Measurements from ENCODE around the gene SMIM35. TPM values are rescaled to one million over a fixed set of nuclear protein-coding genes. Genes with fewer than 3 reads are reported as not detected.

The SMIM35 gene
- total RNA-seq, 3 donors from 2014 or later (not counting 1 experiment from before 2014, with no cell fraction given), result 0.30 to 0.68 (median 0.33) TPM

DNA sequence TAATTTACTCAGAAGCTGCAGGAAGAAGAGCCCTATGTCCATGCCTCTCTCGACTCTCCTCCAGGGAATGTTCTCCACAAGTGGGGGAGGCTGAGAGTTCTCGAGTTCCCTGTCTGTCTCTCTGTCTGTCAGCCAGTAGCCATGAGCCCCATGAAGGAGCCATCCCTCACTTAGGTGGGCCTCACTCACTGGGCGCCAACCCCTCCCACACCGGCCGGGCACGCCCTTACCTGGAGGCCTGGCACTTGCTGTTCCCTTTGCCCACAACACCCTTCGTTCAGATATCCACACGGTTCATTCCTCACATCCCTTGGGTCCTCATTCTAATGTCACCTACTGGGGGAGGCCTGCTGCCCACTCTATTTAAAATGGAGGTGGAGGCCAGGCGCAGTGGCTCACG lies 114.7 kb downstream of the SMIM35 start:
- H3K4me3 Mint-ChIP-seq, result no peak overlapping the region
- DNase-seq, result no peak
- H3K27me3 Mint-ChIP-seq (ENCODE audit: low read depth in 2 of 2), result no peaks in the 10 kb centered on the region
- H3K36me3 ChIP-seq (ENCODE audit: control insufficient read depth, insufficient read depth, low read length), result no peaks in the 10 kb centered on the region
- no peaks in the 10 kb centered on the region for H3K9me3 Mint-ChIP-seq
- no peak overlapping the region for H3K4me3 ChIP-seq (ENCODE audit: low read length)
- H3K27ac ChIP-seq (ENCODE audit: low read length), result no peak overlapping the region
- no peak for ATAC-seq
- intact Hi-C loops (cut with micrococcal nuclease), result no loop called here
- peaks cover 78% of the 10 kb centered on the region for H3K4me1 ChIP-seq (ENCODE audit: control insufficient read depth, insufficient read depth, low read length)
- no peaks in the 10 kb centered on the region for H3K36me3 Mint-ChIP-seq
- H3K9me3 ChIP-seq (ENCODE audit: control insufficient read depth, insufficient read depth, low read length), result no peaks in the 10 kb centered on the region
- H3K27ac Mint-ChIP-seq, result no peak overlapping the region
- H3K4me1 Mint-ChIP-seq, result peaks cover 57 to 65% of the 10 kb centered on the region in 2 donors
- whole genome bisulfite sequencing (ENCODE audit: insufficient coverage), result 97% methylated on average over 10 of the region's 10 CpGs
- no peaks in the 10 kb centered on the region for H3K27me3 ChIP-seq (ENCODE audit: control insufficient read depth, insufficient read depth, low read length)
- no peak for TF ChIP-seq CTCF (IDR thresholded peaks at IDR 0.05)

DNA sequence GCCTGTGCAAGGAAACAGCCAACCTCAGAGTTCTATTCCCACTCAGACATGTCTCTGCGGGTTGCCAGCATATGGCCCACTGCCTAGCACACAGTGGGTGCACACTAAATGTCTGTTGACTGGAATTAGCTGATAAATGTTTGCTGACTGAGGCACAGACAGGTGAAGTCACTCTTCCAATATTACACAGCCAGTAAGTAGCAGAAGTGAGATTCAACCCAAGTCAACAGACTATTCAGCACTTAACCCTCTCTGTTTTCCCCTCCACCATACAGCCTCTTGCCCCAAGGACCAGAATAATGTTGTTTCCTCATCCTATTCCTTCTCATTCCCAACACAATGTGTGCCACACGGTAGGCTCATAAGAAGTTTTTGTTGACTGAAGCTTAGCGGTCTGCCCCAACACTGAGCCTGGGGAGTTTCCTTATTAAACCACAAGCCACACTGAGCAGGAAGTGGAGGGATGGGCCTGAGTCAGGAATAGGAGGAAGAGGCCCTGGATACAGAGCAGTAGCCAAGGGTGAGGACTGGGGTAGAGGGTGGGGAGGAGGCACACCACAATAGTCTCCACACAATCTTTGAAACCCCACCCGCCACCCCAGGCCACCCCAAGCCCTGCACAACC lies 116.3 kb downstream of the SMIM35 start:
- peaks cover 66% of the 10 kb centered on the region for H3K4me1 ChIP-seq (ENCODE audit: control insufficient read depth, insufficient read depth, low read length)
- 33% methylated on average over 4 of the region's 4 CpGs for WGBS (ENCODE audit: insufficient coverage)
- no peaks in the 10 kb centered on the region for H3K27me3 ChIP-seq (ENCODE audit: control insufficient read depth, insufficient read depth, low read length)
- H3K27ac ChIP-seq (ENCODE audit: low read length), result peak overlapping the region; percentile 38
- H3K36me3 ChIP-seq (ENCODE audit: control insufficient read depth, insufficient read depth, low read length), result no peaks in the 10 kb centered on the region
- no peaks in the 10 kb centered on the region for H3K27me3 Mint-ChIP-seq (ENCODE audit: low read depth in 2 of 2)
- peak overlapping the region; percentile 85 for H3K27ac Mint-ChIP-seq
- no peak for TF ChIP-seq CTCF (IDR thresholded peaks at IDR 0.05)
- intact Hi-C loops (cut with micrococcal nuclease), result no loop called here
- DNase-seq, result peak in 1 of 2 donors; percentile 72
- peaks cover 55 to 62% of the 10 kb centered on the region in 2 donors for H3K4me1 Mint-ChIP-seq
- H3K4me3 Mint-ChIP-seq, result peak overlapping the region; percentile 70
- H3K9me3 Mint-ChIP-seq, result no peaks in the 10 kb centered on the region
- H3K4me3 ChIP-seq (ENCODE audit: low read length), result no peak overlapping the region
- H3K36me3 Mint-ChIP-seq, result no peaks in the 10 kb centered on the region
- H3K9me3 ChIP-seq (ENCODE audit: control insufficient read depth, insufficient read depth, low read length), result no peaks in the 10 kb centered on the region
- ATAC-seq, result peak; percentile 40 to 51 (median 41)

GRCh38 chr11:117969160-117969991 lies 117.4 kb downstream of the SMIM35 start:
- peaks cover 51 to 57% of the 10 kb centered on the region in 2 donors for H3K4me1 Mint-ChIP-seq
- H3K27ac Mint-ChIP-seq, result peak overlapping the region; percentile 85
- H3K9me3 Mint-ChIP-seq, result no peaks in the 10 kb centered on the region
- Histone ChIP-seq H3K4me3 (ENCODE audit: low read length) (no peak overlapping the region), H3K27ac (ENCODE audit: low read length) (peak overlapping the region; percentile 38), H3K9me3 (ENCODE audit: control insufficient read depth, insufficient read depth, low read length) (no peaks in the 10 kb centered on the region), H3K4me1 (ENCODE audit: control insufficient read depth, insufficient read depth, low read length) (peaks cover 57% of the 10 kb centered on the region), H3K27me3 (ENCODE audit: control insufficient read depth, insufficient read depth, low read length) (no peaks in the 10 kb centered on the region), H3K36me3 (ENCODE audit: control insufficient read depth, insufficient read depth, low read length) (no peaks in the 10 kb centered on the region)
- H3K36me3 Mint-ChIP-seq, result no peaks in the 10 kb centered on the region
- no peaks in the 10 kb centered on the region for H3K27me3 Mint-ChIP-seq (ENCODE audit: low read depth in 2 of 2)
- peak in 1 of 2 donors; percentile 51 for DNase-seq
- H3K4me3 Mint-ChIP-seq, result peak overlapping the region; percentile 70
- intact Hi-C loops (cut with micrococcal nuclease), result loop anchor here (1.0 to 5.0 kb wide), 3 partner anchors 16 to 38 kb away; partner anchors contain the start of gene IL10RA
- WGBS (ENCODE audit: insufficient coverage), result 57% methylated on average over 4 of the region's 5 CpGs
- ATAC-seq, result peak; percentile 73 to 84 (median 81)
- no peak for TF ChIP-seq CTCF (IDR thresholded peaks at IDR 0.05)

All from natural killer cell (primary cell).